NCI-H146 (cell line): ENCODE results near the gene PDGFB.

Experiments used
- DNase-seq: peaks from one replicate; lab custom pipeline; 2025; lab: John Stamatoyannopoulos, UW

PDGFB gene

DNA sequence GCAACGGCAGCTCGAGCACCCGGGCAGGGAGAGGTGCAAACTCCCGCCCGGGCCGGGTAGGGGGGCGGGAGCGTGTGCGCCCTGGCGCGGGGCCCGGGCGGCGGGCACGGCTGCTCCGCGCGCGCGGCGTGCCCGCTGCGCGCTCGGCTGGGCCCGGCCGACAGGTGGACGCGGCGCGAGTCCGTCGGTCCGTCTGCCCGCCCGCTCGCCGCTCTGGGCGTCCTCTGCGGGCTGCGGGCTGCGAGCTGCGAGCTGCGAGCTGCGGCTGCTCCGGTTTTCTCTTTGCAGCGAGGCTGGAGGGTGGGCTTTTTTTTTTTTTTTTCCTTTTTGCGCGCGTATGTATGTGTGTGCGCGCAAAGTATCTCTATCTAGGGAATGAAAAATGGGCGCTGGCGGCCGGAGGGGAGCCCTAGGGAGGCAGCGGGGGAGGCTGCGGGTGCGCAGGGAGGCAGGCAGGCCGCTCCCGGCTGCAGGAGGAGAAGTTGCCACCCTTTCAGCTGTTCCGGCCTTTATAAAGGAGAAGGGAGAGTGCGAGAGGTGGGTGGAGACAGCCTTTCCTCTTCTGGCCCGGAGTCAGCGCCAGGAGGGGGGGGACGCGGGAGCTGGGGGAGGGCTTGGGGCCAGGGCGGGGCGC is at the start of gene PDGFB:
Gene PDGFB, minus strand, starts transcription at position 487 of the 634 bp plus-strand sequence. CDS start 1,019 bp downstream, outside the sequence.
- DNase-seq: peak; percentile 47

GRCh38 chr22:39293766-39294368 is 49.1 kb upstream of the PDGFB start:
- DNase-seq: no peak

GRCh38 chr22:39292561-39293074 is 47.8 kb upstream of the PDGFB start:
- peak; percentile 89 for DNase-seq

GRCh38 chr22:39292031-39292462 is 47.3 kb upstream of the PDGFB start:
- DNase-seq: no peak

- DNase-seq: no peak
Measured at GRCh38 chr22:39291523-39291922, 46.7 kb upstream of the PDGFB start.

GRCh38 chr22:39290724-39291161 is 46.0 kb upstream of the PDGFB start:
- no peak for DNase-seq

DNA sequence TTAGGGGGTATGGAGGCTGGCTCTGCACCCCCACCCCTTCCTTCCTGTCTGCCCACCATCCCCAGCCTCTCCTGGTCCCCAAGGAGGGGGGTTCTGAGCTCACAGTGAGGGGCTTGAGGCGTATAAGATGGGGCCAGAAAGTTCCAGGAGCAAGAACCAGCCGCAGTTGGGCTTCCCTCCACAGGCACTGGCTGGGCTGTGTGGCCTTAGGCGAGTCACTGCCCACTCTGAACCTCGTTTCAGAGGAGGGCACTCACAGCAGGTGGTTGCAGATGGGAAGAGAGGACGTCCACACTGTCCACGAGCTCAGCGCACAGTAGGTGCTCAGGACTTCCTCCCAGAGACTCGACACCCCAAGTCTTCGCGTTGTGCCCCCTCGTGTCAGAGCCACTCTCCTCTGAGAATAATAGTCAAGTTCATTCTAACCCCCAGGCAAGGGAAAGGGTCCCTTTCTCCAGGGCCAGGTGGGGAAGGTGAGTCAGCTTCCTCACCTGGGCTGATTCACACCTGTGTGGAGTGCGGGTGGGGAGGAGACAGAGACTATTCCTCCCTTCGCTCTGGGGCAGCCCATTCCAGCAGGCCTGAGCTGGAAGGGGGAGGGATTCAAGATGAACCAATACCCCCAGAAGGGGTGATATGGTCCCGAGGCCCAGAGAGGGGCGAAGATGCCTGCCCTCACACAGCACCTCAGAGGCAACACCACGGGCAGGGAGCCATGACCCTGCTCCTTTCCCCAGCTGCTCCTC is 45.4 kb upstream of the PDGFB start:
- no peak for DNase-seq

GRCh38 chr22:39289533-39289932 is 44.8 kb upstream of the PDGFB start:
- no peak for DNase-seq

- DNase-seq: no peak
Measured at GRCh38 chr22:39288135-39288898, 43.5 kb upstream of the PDGFB start.

GRCh38 chr22:39287076-39287725 is 42.4 kb upstream of the PDGFB start:
- no peak for DNase-seq

DNA sequence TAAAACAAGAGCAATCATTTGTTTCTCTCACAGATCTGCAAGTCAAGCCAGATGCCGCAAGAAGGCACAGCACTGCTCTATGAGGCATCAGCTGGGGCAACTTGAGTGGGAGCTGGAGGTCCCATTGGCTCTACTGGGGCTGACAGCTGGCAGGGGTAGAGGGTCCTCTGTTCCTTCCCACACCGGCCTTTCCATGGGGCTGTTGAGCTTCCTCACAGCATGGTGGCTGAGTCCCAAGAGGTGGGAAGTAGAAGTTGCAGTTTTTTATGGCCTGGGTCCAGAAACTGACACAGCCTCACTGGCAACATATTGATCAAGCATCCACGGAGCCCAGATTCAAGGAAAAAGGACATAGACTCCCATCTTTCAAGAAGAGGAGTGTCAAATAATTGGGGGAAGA is 40.2 kb upstream of the PDGFB start:
- DNase-seq: no peak

DNA sequence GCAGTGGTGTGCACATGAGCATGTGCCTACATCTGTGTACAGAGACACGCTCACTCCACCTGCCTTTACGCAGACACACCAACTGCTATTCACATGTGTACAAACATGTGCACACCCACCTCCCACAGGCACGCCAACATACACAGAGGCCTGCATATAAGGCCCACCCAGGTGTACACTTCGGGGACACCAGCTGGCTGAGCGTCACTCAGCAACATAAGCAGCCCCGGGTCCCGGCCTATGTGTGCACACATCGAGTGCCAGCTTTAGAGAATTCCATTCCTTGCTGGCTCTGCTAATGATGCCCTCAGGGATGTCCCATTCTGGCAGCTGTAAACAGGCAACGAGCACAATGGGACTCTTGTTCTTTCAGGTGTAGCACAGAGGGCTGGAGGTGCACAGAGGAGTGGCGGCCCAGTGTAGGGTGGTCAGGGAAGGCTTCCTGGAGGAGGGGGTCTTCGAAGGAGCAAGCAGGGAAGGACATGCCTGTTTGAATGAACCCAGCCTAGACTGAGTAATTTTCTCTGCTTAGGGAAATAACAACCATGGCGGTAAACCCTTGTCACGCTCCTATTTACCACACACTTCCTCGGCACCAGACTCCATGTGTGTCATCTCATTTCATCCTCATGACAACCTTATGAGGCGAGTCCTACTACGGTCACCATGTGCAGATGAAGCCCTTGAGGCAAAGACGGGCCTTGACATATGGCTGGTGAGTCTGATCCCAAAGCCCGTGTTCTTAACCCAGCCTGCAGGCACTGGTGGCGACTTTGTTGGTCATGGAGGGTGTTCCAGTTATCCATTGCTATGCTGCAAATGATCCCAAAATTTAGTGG is 39.6 kb upstream of the PDGFB start:
- no peak for DNase-seq

- DNase-seq: no peak
Measured at GRCh38 chr22:39283322-39284141, 38.8 kb upstream of the PDGFB start.

DNA sequence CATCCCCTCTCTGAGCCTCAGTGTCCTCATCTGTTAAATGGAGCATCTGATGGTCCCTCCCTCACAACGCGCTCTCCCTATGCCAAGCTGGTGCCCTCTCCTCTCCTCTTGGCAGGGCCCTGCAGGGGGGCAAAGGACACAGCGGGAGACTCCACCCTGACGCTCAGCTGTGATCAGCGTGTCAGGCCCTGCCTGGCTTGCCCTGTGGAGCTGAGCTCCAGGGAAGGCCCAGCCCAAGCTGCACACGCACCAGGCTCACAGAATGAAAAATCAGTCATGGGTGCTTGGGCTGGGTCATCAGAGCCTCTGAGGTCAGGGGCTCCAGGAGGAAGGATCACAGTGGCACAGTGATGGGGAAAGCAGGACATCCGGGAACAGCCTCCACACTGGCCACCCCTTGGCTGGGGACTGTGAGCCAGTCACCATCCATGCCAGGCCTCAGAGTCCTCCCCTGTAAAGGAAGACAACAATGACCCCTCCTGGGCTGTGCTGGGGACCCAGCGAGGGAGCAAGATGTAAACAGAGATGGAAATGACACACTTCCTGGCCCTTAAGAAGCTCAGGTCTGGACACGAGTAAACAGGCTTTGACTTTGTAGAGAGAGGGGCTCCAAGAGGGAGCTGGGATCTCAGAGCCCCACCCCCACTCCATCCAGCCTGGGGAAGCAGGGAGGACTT is 38.0 kb upstream of the PDGFB start:
- no peak for DNase-seq

- DNase-seq: no peak
Measured at GRCh38 chr22:39281126-39281525, 36.3 kb upstream of the PDGFB start.

- no peak for DNase-seq
Measured at GRCh38 chr22:39280250-39280649, 35.5 kb upstream of the PDGFB start.

DNA sequence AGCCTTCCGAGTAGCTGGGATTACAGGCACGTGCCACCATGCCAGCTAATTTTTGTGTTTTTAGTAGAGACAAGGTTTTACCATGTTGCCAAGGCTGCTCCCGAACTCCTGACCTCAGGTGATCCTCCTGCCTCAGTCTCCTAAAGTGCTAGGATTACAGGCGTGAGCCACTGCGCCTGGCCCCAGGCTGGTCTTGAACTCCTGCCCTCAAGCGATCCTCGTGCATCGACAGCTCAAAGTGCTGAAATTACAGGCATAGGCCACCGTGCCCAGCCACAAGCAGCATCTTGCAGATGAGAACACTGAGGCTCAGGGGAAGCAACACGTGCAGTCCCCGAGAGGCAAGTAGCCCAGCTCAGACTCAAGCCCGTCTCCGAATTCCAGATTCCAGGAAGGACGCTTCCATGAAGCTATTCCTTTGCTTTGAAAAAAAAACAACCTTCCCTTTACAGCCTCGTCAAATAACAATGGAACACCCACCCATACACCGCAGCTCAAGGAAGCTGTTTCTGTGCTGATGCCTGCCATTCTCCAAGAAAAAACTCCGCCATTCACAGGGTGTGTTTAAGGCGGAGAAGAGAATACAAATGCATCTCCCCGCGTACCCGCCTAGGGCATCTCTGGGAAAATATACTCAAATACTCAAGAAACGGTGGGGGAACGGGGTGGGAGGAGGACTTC is 34.5 kb upstream of the PDGFB start:
- DNase-seq: no peak

DNA sequence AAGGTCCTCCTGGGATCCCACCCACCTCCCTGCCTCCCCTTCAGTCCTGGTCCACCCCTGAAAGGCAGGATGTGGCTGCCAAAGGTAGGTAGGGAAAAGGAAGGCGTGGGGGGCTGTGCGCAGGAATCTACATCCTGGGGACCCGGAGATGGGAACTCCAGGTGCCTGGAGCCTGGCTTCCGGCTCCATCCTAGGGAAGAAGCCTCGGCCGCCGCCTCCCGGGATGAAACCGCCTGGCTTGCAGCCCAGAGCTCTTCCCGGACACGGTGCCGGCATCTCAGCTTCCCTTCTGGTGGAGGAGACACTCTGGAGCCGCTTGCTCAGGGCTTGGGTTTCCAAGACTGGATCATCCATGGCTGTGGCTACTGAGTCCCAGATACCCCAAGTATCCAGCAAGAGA is 33.3 kb upstream of the PDGFB start:
- no peak for DNase-seq

GRCh38 chr22:39277142-39277607 is 32.4 kb upstream of the PDGFB start:
- no peak for DNase-seq
